Fibroblast of pulmonary artery (primary cell): ENCODE measurements around the gene CADPS.

Experiments used
- DNase-seq: peaks from one replicate; pipeline ENCODE4 v3.0.0-alpha.2; 2010; ENCODE audit warnings: low read depth
- H3K4me3 ChIP-seq: replicated peaks from 2 replicates; pipeline ENCODE4 v1.5.1; 2011; ENCODE audit warnings: low read depth, mild to moderate bottlenecking, control low read depth, low read length, moderate library complexity
- CTCF ChIP-seq: IDR thresholded peaks from 2 replicates; pipeline ENCODE4 v1.5.1; 2011; ENCODE audit warnings: mild to moderate bottlenecking, control low read depth, low read length, inconsistent platforms; ENCODE audit errors: missing control alignments

Gene CADPS

GRCh38 chr3:62367763-62368195, 507.4 kb downstream of the CADPS start:
- no peak overlapping the region for H3K4me3 ChIP-seq
- no peak for DNase-seq
- TF ChIP-seq CTCF, result no peak

GRCh38 chr3:62366126-62366484, 509.1 kb downstream of the CADPS start:
- H3K4me3 ChIP-seq, result no peak overlapping the region
- no peak for DNase-seq
- TF ChIP-seq CTCF, result no peak

- no peak for TF ChIP-seq CTCF
- DNase-seq, result no peak
- no peak overlapping the region for H3K4me3 ChIP-seq
Measured at GRCh38 chr3:62365391-62366125, 509.7 kb downstream of the CADPS start.

GRCh38 chr3:62364191-62364590, 511.0 kb downstream of the CADPS start:
- no peak overlapping the region for H3K4me3 ChIP-seq
- no peak for DNase-seq
- no peak for TF ChIP-seq CTCF

GRCh38 chr3:62363275-62363674, 511.9 kb downstream of the CADPS start:
- DNase-seq, result no peak
- TF ChIP-seq CTCF, result no peak
- H3K4me3 ChIP-seq, result no peak overlapping the region

- TF ChIP-seq CTCF, result no peak
- no peak for DNase-seq
- H3K4me3 ChIP-seq, result no peak overlapping the region
Measured at GRCh38 chr3:62361824-62362223, 513.4 kb downstream of the CADPS start.

GRCh38 chr3:62361261-62361660, 514.0 kb downstream of the CADPS start:
- no peak for TF ChIP-seq CTCF
- DNase-seq, result no peak
- H3K4me3 ChIP-seq, result no peak overlapping the region
